Panc1 (cell line): ENCODE data around the gene INPP1. TPM values are rescaled to one million over a fixed set of nuclear protein-coding genes. Genes with fewer than 3 reads are reported as not detected.

ENCODE experiments used
- ATAC-seq: fragments of 200-7000 bp; cut with Tn5 transposase; 2 replicates; pipeline ENCODE4 v1.9.1; 2020; ENCODE audit warnings: mild to moderate bottlenecking, moderate library complexity
- BruUV-seq: library from RNA; stranded (reverse); fragments of 400-500 nt; replicated peaks from 2 replicates; lab custom pipeline; 2021; lab: Mats Ljungman, UMichigan
- CTCF ChIA-PET: fragments of 300-600 bp; sonication (Branson Sonifier 250); formaldehyde crosslinking; loops from one replicate; lab custom pipeline; 2022; ENCODE audit warnings: antibody characterized with exemption; lab: Charles Lee
- POLR2A ChIA-PET: fragments of 300-600 bp; sonication (Branson Sonifier 250); formaldehyde crosslinking; loops from one replicate; lab custom pipeline; 2022; ENCODE audit warnings: antibody characterized with exemption; lab: Charles Lee
- DNase-seq: peaks from one replicate; pipeline ENCODE4 v3.0.0-alpha.2; 2010; ENCODE audit warnings: low read depth, low spot score
- H3K27ac ChIP-seq: 2 replicates; pipeline ENCODE4 v1.5.1; 2011; ENCODE audit warnings: mild to moderate bottlenecking, low read length, inconsistent platforms
- H3K27me3 ChIP-seq: fragments of 200-500 bp; sonication (Bioruptor generic); 2 replicates; pipeline ENCODE4 v1.6.0; 2014; ENCODE audit warnings: low read length, inconsistent platforms; ENCODE audit not compliant: control insufficient read depth, insufficient read depth
- H3K36me3 ChIP-seq: fragments of 200-500 bp; sonication (Bioruptor generic); 2 replicates; pipeline ENCODE4 v1.5.1; 2014; ENCODE audit warnings: inconsistent platforms, mild to moderate bottlenecking, low read length, moderate library complexity; ENCODE audit not compliant: control insufficient read depth, insufficient read depth
- H3K4me1 ChIP-seq: 2 replicates; pipeline ENCODE4 v1.5.1; 2011; ENCODE audit warnings: inconsistent platforms, mild to moderate bottlenecking, low read length, moderate library complexity; ENCODE audit not compliant: control insufficient read depth, insufficient read depth
- H3K4me3 ChIP-seq, 2 experiments: 2 replicates each; pipeline ENCODE4 v1.5.1; 2011 to 2012; ENCODE audit warnings: low read depth in 2 of 2, low read length in 2 of 2, mild to moderate bottlenecking in 2 of 2, inconsistent platforms in 1 of 2, moderate library complexity in 1 of 2
- H3K9me3 ChIP-seq: fragments of 200-500 bp; sonication (Bioruptor generic); 2 replicates; pipeline ENCODE4 v1.5.1; 2014; ENCODE audit warnings: low read depth, mild to moderate bottlenecking, inconsistent platforms, low read length, moderate library complexity; ENCODE audit not compliant: control insufficient read depth, insufficient read depth
- CTCF ChIP-seq: fragments of 450-650 bp; IDR thresholded peaks from 2 replicates; pipeline ENCODE4 v1.5.1; 2017; ENCODE audit warnings: mild to moderate bottlenecking
- POLR2AphosphoS5 ChIP-seq: IDR thresholded peaks from 2 replicates; pipeline ENCODE4 v1.6.1; 2012; ENCODE audit warnings: mild to moderate bottlenecking, low read depth, low read length, moderate library complexity
- REST ChIP-seq, 2 experiments: IDR thresholded peaks; 2 replicates each; pipeline ENCODE4 v1.6.1; 2011 to 2012; ENCODE audit warnings: low read depth in 2 of 2, control low read depth in 1 of 2, low read length in 1 of 2, mild to moderate bottlenecking in 1 of 2, moderate library complexity in 1 of 2; ENCODE audit not compliant: insufficient read depth in 1 of 2
- SIN3A ChIP-seq: IDR thresholded peaks from 2 replicates; pipeline ENCODE4 v1.6.1; 2012; ENCODE audit warnings: low read depth, mild to moderate bottlenecking, low read length, moderate library complexity, borderline replicate concordance; ENCODE audit not compliant: insufficient read depth
- TCF7L2 ChIP-seq: IDR thresholded peaks from 2 replicates; pipeline ENCODE4 v1.6.1; 2011; ENCODE audit warnings: mild to moderate bottlenecking, low read depth, low read length, inconsistent platforms
- in situ Hi-C: cut with HindIII; loops from 2 replicates; pipeline ENCODE4 v1.10.0; 2016; ENCODE audit warnings: low sequenced_read_pairs, low pct_unique_long_range_greater_than_20kb
- intact Hi-C: fragments of 100-400 bp; cut with micrococcal nuclease; formaldehyde crosslinking; loops from one replicate; pipeline ENCODE4 v1.10.0; 2022; ENCODE audit not compliant: unreplicated experiment
- total RNA-seq: library from RNA; stranded (reverse); gene quantifications from one replicate; pipeline ENCODE4 v1.2.1, GENCODE V29; 2021; ENCODE audit not compliant: unreplicated experiment

The INPP1 gene
- total RNA-seq, 1 experiment from 2014 or later: 10.8 TPM

GRCh38 chr2:190415251-190415650 is 71.9 kb downstream of the INPP1 start:
- H3K27ac ChIP-seq: no peak overlapping the region
- ChIA-PET POLR2A (no interaction called here), CTCF (no interaction called here)
- H3K4me1 ChIP-seq: no peaks in the 10 kb centered on the region
- BruUV-seq: no TSS peak
- H3K27me3 ChIP-seq: no peaks in the 10 kb centered on the region; the same call in 1 of the 2 replicates
- H3K36me3 ChIP-seq: no peaks in the 10 kb centered on the region
- DNase-seq (no peak), ATAC-seq (no peak)
- H3K9me3 ChIP-seq: no peaks in the 10 kb centered on the region
- no peak overlapping the region for H3K4me3 ChIP-seq
- TF ChIP-seq SIN3A: no peak
- no peak for TF ChIP-seq REST (IDR thresholded peaks at IDR 0.05; ENCODE audit: insufficient read depth in 1 of 2, low read depth in 2 of 2, low read length in 1 of 2)
- TF ChIP-seq TCF7L2: no peak
- no peak for TF ChIP-seq CTCF
- TF ChIP-seq POLR2AphosphoS5: no peak
- in situ Hi-C loops (no loop called here), intact Hi-C loops (no loop called here)

GRCh38 chr2:190415794-190416775 is 72.7 kb downstream of the INPP1 start:
- Histone ChIP-seq H3K27ac (no peak overlapping the region), H3K36me3 (no peaks in the 10 kb centered on the region), H3K27me3 (no peaks in the 10 kb centered on the region; the same call in 1 of the 2 replicates), H3K4me3 (no peak overlapping the region), H3K9me3 (no peaks in the 10 kb centered on the region), H3K4me1 (no peaks in the 10 kb centered on the region)
- ChIA-PET POLR2A (no interaction called here), CTCF (no interaction called here)
- DNase-seq (no peak), ATAC-seq (no peak)
- intact Hi-C loops (no loop called here), in situ Hi-C loops (no loop called here)
- TF ChIP-seq TCF7L2: no peak
- TF ChIP-seq POLR2AphosphoS5: no peak
- no peak for TF ChIP-seq CTCF
- no peak for TF ChIP-seq SIN3A
- TF ChIP-seq REST (IDR thresholded peaks at IDR 0.05; ENCODE audit: insufficient read depth in 1 of 2, low read depth in 2 of 2, low read length in 1 of 2): no peak
- BruUV-seq: no TSS peak
